Left ventricle myocardium superior (tissue), 1 donor: Measurements from ENCODE around the gene PPP1R12B. TPM values are rescaled to one million over a fixed set of nuclear protein-coding genes. Genes with fewer than 3 reads are reported as not detected.
"Not testable (repeated sequence)": the region's sequence is repeated elsewhere in the genome, so short reads cannot be mapped to it uniquely, and the experiment has no call there.

Experiments used
- ATAC-seq: fragments of 200-7000 bp; cut with Tn5 transposase; one replicate; pipeline ENCODE4 v1.9.1; 2020; ENCODE audit warnings: mild to moderate bottlenecking, moderate library complexity
- DNase-seq: peaks from one replicate; pipeline ENCODE4 v3.0.0-alpha.2; 2020
- intact Hi-C: fragments of 100-400 bp; cut with micrococcal nuclease; formaldehyde crosslinking; loops from one replicate; pipeline ENCODE4 v1.11.0; 2022
- total RNA-seq: library from RNA; stranded (reverse); fragmentation: NEBNext Ultra II Directional; extraction: Animal tissue kit (Norgen Biotek cat#: 25700); gene quantifications from one replicate; pipeline ENCODE4 v1.2.1, GENCODE V29; 2021
- donor health status: DM: no; HTN: yes; CAD: no; lungs with severe emphysema.

PPP1R12B gene
- total RNA-seq, 1 donor from 2014 or later, result 667 TPM

DNA sequence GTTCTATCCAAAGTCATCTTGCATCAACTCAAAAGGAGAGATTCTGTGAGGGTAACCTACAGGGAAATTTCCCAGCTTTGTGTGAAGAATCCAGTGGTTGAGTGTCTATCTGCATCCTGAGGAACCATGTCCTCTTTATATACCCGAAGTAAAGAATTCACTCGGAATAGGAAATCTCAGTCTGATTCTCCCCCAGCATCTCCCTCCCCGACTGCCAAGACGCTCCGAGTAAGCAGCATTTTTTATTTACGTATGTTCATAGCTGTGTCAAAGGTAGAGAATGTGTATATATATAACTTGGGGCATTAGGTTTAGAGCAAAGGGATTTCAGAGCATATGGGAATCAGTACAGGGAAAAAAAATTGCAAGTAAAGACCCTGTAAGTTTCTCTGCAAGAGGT lies 191.5 kb downstream of the PPP1R12B start:
- intact Hi-C loops, result no loop called here
- DNase-seq (no peak), ATAC-seq (no peak)

DNA sequence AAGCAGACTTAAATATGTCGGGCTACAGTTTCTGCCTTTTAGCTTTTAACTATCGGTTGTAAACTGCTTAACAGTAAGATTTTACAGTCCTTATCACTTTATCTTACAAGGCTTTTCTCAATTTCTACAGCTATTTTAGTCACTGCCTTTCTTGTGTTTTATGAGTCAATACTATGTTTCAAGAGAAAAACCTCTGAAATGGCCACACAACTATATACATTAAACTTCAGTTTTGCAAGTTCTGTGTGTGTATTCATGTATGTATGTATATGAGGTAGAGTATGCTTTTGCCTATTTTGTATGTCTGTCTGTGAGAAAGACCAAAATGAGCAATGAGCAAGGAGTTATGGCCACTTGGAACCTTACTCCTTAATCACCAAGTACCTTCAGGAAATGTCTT lies 191.9 kb downstream of the PPP1R12B start:
- intact Hi-C loops, result no loop called here
- DNase-seq, result no peak
- no peak for ATAC-seq

DNA sequence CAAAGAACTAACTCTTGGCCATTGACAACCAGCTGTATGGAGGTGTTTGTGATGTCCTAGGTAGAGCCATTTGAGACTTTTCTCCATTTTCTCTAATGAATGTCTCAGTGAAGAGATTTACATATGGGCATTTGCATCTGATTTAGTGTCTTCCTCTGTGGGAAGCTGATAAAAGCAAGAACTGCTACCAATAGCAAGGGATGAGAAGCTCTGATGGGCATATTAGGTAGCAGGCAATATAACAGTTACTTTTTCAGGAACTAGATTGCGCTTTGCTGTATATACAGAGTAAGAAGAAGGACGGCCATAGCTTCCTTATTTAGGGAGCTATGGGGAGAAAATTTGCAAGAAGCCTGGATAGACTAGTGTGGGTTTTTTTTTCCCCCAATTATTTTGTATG lies 192.4 kb downstream of the PPP1R12B start:
- ATAC-seq, DNase-seq, intact Hi-C loops: not testable (repeated sequence)

DNA sequence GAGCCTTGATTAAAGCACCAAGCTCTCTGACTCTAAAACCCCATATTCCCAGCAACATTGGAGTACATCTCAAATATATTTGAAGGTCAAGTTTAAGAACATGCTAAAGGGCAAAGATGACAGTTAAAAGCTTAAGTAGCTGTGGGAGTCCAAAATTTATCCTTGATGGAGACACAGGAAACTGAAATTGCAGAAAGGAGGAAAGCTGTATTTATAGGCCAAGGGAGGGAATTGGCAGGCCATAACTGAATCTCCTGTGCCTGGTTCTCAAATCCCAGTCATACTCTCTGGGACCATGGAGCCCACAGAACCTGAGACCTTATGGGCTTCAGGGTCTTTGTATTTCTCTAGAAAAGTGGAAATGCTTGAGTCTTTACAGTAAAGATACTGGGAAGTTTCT lies 193.9 kb downstream of the PPP1R12B start:
- DNase-seq, intact Hi-C loops, ATAC-seq: not testable (repeated sequence)

DNA sequence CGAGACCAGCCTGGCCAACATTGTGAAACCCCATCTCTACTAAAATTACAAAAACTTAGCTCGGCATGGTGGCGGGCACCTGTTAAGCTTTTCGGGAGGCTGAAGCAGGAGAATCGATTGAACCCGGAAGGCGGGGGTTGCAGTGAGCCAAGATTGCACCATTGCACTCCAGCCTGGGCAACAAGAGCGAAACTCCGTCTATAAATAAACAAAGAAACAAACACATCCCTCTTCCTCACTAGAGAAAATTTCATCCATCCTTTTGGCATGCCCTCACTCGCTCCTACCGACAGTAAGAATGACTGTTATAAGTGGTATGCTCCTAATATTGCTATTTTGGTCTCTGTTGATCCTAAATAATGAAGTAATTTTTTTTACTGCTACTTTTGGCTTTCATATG lies 195.0 kb downstream of the PPP1R12B start:
- DNase-seq, intact Hi-C loops: not testable (repeated sequence)
- ATAC-seq, result peak; percentile 43

DNA sequence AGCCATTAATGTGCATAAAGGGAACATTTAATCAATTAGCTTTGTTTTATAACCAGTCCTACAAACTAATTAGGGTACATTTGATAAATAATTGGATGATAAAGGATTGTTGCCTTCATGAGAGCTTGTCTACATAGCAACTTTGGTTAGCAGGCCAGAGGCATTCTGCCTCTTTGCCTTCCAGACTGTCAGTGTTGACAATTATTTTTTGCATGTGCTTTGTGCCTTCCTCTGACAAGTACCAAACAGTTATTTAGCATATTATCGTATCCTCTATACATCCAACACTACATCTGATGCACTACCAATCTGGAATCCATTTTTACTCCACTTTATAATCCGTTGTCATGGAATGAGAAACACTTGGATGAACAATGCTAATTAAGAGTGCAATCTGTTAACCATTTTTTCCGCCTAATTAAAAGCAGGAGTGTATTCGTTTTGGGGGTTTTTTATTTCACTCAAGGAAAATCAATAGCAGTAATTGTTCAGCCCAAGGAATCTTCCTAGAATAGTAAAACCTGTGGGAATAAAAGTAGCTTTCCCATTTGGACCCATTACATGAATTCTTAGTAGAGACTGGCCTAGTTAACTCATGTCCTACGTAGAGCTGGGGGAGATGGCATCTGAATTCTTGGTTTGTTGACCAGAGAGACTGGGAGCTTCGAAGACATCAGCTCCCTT lies 196.4 kb downstream of the PPP1R12B start:
- DNase-seq, ATAC-seq, intact Hi-C loops: not testable (repeated sequence)

DNA sequence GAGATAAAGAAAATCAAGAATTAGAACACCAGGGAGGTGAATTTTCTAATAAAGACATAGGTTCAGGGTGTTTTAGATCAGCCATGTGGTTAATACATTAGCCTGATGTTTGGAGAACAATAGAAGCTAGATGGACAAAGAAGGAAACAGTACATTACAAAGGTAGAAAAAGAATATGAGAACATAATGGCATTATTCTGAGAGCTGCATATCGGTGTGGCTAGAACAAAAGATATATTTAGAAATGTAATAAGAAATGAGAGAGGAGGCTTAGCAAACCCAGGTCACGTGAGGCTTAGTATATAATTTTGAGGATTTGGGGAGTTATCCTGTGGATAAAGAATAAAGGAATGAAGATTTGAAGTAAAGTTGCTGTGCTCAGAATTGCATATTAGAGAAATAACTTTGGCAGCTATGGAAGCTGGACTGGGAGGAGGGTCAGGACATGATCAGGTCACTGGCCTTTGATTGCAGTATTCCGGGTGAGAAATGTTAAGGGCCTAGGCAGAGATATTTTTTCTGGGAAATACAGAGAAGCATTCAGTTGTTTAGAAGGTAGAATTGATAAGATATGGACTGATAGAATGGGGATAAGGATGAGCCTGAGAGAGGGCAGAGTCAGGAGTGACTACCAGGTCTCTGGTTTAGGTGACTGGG lies 197.3 kb downstream of the PPP1R12B start:
- intact Hi-C loops, DNase-seq, ATAC-seq: not testable (repeated sequence)

DNA sequence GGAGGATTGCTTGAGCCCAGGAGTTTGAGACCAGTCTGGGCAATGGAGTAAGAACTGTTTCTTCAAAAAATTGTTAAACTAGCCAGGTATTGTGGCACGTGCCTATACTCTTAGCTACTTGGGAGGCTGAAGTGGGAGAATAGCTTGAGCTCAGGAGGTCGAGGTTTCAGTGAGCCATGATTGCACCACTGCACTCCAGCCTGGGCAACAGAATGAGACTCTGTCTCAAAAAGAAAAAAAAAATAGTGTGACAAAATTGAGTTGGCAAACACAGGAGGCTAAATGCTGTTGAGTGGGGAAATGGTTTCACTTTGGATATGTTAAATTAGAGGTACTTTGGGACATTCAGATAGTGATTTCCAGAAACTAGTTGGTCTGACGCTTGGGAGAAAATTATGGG lies 197.9 kb downstream of the PPP1R12B start:
- DNase-seq, intact Hi-C loops: not testable (repeated sequence)
- peak; percentile 7 for ATAC-seq

DNA sequence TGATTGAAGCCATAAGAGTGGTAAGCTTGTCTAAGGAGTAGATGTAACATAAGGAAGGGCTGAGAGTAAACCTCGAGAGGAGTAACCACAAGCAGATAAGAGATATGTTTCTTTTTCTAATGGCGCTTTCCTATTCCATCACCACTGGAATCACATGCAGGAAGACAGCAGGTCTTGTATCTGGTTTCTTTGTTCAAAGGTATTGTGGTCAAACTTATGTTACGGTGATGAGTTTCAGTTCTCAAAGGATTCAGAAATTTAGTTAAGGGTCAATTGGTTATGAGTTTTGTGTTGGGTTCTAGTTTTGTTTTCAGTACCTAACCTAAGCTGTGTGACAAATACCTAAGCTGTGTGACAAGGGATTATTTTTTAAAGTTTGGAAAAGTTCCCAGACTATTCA lies 198.3 kb downstream of the PPP1R12B start:
- peak; percentile 4 for ATAC-seq
- DNase-seq, intact Hi-C loops: not testable (repeated sequence)

DNA sequence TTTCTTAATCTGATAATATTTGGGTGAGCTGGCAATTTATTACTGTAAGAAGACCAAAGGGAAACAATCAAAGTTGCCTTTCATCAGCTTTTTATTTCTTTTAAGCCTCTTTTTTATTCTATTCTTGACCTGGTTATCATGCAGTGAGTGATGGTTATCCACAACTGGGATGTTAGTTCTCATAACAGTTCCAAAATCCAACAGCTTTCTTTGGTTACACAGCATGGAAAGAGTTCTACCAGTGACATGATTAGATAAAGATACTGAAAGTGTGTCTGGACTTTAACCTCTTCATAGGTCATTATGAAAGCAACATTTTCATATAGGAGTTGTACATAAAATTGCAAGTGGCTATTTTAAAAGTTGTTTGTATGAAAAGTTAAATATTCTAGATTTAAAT lies 198.7 kb downstream of the PPP1R12B start:
- intact Hi-C loops, result no loop called here
- ATAC-seq, result no peak
- no peak for DNase-seq

DNA sequence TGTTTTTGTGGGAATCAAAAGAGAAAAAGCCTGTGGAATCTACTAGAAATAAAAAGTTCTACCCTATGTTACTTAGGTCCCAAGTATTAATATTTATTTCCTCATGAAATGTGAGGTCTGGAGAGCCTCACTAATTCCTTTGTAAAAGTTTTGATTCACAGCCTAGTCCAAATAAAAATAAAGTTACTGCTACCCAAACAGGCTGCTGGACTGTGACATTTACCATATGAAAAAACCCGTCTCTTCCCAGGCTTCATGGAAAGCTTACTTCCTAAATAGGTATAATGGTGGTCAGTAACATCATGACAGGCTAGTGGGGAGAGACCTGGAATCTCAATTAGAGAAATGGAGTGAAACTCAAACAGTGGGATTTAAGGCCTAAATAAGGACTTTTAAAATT lies 201.6 kb downstream of the PPP1R12B start:
- ATAC-seq, intact Hi-C loops, DNase-seq: not testable (repeated sequence)

DNA sequence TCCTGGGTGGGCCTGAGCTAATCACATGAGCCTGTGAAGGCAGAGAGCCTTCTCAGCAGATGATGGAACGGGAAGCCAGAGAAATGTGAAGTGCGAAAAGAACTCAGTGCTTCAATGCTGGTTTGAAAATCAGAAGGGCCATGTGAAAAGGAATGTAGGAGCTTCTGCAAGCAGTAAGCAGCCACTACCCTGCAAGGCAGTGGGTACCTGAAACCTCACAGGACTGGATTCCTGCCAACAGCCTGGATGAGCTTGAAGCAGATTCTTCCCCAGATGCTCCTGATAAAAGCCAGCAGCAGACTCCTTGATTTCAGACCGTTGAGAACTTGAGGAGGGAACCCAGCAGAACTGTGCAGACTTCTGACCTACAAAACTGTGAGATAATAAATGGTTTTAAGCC lies 203.2 kb downstream of the PPP1R12B start:
- ATAC-seq (no peak), DNase-seq (no peak)
- intact Hi-C loops, result no loop called here

DNA sequence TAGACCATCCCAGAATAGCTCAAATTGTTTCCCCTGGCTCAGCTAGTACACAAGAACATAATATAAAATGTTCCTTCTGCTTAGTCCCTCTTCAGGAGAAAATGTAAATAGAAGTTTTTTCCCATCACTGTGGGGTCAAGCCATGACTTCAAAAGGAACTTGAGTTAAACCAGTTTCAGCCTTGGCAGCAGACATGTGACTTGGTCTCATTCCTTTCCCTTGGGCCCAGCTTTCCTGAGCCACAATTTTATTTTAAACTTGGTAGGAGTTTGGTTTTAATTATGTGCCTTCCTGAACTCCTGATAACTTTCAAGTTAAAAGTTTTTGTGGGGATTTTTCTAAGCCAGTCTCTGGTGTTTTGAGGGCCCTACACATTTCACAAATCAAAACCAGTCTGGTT lies 204.1 kb downstream of the PPP1R12B start:
- DNase-seq, ATAC-seq, intact Hi-C loops: not testable (repeated sequence)

DNA sequence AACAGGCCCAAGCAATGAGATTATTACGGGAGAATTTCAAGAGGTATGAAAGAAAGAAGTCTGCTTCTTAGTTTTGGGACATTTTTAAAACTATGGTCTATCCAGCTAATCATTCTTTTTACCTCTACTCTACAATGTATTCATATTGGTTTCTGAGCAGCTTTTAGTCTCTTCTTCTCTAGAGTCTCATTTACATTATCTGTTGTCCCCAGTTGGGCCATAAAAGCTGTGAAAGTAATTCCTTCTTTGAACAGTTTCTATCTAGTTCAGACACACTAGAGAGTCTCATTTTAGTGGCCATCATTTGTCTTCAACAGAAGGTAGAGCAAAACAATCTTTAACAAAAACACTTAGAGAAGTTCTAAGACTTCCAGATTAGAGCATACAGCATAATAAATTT lies 204.6 kb downstream of the PPP1R12B start:
- intact Hi-C loops, ATAC-seq, DNase-seq: not testable (repeated sequence)

DNA sequence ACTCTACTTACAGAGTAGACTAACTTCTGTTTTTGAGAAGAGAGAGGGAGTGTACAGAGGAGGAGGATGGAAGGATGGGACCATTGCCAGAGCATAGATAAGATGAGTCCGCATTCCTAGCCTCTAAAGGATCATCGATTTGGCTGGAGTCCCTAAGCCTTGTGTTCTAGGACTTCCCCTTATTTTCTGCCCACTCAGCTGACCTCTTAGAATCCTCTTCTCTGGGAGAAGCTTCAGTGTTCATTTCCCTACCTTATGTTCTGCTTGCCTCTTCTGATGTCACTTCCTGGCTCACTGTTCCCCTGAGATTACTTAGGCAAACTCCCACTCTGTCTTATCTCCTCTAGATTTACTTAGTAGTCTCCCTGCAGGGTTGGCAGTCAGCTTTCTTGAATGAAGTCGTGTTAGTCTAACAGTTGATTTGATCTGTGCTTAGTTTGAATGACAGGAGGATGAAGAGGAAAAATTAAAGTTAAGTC lies 205.1 kb downstream of the PPP1R12B start:
- no peak for DNase-seq
- peak; percentile 66 for ATAC-seq
- intact Hi-C loops, result no loop called here

DNA sequence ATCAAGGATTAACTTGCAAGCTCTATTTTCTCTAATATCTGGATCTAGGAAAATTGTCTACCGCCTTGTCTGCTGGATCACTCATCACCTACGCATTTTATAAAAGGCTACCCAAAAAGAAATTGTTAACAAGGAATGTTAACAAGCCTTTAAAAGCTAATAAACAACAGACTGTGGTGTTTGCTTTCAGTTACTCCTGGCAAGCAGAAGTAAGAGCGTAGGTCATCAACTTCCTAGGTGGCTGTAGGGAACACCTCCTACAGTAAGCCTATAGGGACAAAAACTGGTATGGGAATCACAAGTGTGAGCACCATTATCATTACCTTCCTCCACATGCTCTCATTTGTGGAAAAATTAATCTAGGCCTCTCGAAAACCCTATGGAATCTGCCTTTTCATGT lies 206.1 kb downstream of the PPP1R12B start:
- intact Hi-C loops, ATAC-seq, DNase-seq: not testable (repeated sequence)

DNA sequence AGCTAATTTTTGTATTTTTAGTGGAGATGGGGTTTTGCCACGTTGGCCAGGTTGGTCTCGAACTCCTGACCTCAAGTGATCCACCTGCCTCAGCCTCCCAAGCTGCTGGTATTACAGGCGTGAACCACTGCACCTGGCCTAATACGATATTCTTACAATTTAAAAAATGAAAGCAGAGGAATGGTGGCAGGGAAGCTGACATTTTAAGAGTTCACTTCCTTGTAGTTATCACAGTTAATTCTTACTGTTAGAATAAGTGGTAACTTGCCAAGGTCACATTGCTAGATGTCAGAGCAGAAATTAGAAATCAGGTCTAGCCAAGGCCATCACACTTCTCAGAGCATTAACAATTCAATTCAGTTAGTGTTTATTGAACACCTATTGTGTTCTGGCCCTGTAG lies 207.5 kb downstream of the PPP1R12B start:
- ATAC-seq, result peak; percentile 9

DNA sequence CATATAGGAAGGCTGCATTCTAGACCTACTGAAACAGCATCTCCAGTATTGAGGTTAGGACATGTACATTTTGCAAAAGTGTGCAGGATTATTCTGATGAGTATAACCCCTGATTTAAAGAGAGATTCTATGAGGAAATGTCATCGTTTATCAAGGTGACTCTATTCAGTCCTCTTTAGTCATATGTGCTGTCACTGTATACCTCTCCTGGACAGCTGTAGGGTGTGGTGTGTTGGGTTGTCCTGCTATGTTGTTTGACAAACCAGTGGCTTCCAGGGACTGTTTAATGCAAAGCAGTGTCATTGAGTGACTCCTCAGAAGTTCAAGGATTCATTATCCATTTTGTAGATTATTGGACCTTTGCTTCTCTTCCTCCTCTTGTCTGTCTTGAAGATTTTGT lies 209.2 kb downstream of the PPP1R12B start:
- ATAC-seq, DNase-seq, intact Hi-C loops: not testable (repeated sequence)

More for the DNA sequence above, 207.5 kb downstream of the PPP1R12B start:
- DNase-seq, intact Hi-C loops: not testable (repeated sequence)

DNA sequence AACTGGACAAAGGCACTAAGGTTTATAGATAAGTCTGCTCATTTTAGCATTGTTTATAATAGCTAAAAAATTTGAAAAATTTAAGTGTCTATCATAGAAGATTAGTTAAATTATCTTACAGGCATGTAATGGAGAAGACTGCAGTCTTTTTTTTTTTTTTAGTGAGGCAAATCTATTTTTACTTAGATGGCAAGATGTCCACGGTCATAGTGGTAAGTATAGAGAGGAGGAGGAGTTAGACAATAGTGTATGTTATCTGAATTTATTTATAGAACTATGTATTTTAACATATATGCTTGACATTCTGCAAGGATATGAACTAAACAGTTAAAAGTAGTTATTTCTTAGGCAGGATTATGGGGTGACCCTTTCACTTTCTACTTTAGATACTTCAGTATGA lies 212.7 kb downstream of the PPP1R12B start:
- intact Hi-C loops, result loop anchor here (10.0 kb wide), 1 partner anchor 56 kb away; no protein-coding TSS in a partner anchor
- ATAC-seq (no peak), DNase-seq (no peak)

DNA sequence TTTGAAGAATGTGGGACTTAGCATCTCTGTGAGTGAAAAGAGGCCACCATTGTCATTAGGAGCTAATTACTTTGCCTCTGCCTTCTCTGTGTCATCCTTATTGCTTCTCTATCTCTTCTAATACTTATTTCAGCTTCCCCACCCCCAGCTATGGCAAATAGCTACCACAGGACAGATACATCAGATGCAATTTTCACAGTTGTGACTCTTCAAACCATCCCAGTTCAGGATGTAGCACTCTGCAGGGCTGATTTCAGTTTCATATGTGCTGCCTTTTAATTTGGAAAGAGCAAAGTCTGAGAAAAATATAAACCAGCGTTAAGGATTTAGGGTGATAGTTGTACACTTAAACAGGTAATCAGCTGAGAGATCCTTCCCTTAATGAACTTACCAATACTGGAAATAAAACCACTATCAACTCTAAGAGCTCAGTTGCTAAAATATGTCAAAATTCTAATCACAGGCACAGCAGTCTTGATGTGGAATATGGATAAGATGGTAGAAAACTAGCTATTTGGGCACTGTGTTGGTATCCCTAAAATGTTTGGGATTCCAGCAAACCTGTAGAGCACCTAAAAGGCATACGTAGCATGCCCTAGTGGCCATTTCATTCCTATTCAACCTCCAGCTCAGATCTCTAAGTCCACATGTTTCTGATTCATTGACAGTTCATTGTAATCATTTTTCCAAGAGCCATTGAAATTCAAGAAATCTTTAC lies 213.4 kb downstream of the PPP1R12B start:
- ATAC-seq, result no peak
- intact Hi-C loops, result loop anchor here (10.0 kb wide), 1 partner anchor 57 kb away; no protein-coding TSS in a partner anchor

More for the DNA sequence above, 213.4 kb downstream of the PPP1R12B start:
- no peak for DNase-seq
